Activated naive CD8-positive, alpha-beta T cell (primary cell): ENCODE results near the gene PRR14L.
"Not testable (repeated sequence)": the region's sequence is repeated elsewhere in the genome, so short reads cannot be mapped to it uniquely, and the experiment has no call there.

Source experiments
- H3K27ac Mint-ChIP-seq: one replicate; pipeline ENCODE4 v1.8.0; 2021; ENCODE audit warnings: mixed read lengths
- H3K27me3 Mint-ChIP-seq: one replicate; pipeline ENCODE4 v1.8.0; 2021; ENCODE audit warnings: mixed read lengths
- H3K36me3 Mint-ChIP-seq: one replicate; pipeline ENCODE4 v1.8.0; 2021; ENCODE audit warnings: mixed read lengths
- H3K4me1 Mint-ChIP-seq: one replicate; pipeline ENCODE4 v1.8.0; 2021; ENCODE audit warnings: low read depth, mixed read lengths
- H3K4me3 Mint-ChIP-seq: one replicate; pipeline ENCODE4 v1.8.0; 2021; ENCODE audit warnings: mild to moderate bottlenecking, mixed read lengths
- H3K9me3 Mint-ChIP-seq: one replicate; pipeline ENCODE4 v1.8.0; 2021; ENCODE audit warnings: low read depth, mixed read lengths

The PRR14L gene

DNA sequence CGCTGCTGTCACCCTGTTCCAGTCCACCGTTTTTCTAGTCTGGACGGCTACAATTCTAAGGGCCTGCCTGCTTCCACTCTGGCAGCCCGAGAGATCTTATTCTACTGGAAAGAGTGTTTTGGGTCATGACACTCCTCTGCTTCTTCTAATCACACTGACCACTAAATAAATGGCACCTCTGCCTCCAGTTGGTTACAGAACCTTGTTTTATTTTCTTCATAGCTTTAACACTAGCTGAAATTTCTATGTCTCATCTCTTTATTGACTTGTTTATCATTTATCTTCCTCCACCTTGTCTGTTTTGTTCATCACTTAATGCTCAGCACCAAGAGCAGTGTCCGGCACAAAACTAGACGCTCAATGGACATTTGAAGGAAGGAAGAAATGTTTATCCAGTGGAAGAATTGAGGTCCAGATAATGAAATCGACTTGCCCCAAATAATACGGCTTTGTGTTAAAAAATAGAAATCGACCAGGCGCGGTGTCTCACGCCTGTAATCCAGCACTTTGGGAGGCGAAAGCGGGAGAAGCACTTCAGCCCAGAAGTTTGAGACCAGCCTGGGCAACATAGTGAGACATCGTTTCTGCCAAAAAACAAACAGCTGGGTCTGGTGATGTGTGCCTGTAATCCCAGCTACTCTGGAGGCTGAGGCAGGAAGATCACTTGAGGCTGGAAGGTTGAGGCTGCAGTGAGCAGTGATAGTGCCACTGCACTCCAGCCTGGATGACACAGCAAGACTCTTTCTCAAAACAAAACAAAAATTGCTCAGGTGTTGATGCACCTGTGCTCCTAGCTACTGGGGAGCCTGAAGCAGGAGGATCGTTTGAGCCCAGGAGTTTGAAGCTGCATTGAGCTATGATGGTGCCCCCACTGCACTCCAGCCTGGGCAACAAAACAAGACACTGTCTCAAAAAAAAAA lies 693 bp upstream of the PRR14L start:
- peak overlapping the region; percentile 97 for H3K4me3 Mint-ChIP-seq
- H3K36me3 Mint-ChIP-seq, result no peaks in the 10 kb centered on the region
- H3K9me3 Mint-ChIP-seq, result no peaks in the 10 kb centered on the region
- peak overlapping the region; percentile 96 for H3K27ac Mint-ChIP-seq
- H3K27me3 Mint-ChIP-seq, result no peaks in the 10 kb centered on the region
- peaks cover 60% of the 10 kb centered on the region for H3K4me1 Mint-ChIP-seq

DNA sequence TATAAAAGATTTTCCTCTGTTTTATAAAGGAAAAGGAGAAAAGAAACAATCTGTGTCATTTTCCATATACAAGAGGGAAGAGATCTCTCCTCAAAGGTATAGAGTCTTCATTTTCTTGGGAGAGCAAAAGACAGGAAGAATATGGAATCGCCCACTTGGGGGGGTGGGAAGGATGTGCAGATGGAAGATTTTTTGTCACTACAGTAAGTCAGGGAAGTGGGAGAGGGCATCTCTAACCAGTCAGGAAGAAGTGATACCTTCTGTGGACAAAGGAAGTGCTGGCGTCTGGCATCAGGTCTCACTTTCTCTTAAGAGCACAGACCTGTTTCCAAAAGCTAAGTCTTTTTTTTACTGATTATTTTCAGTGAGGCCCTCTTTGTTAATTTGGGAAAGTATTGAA lies 1.4 kb downstream of the PRR14L start:
- H3K27me3 Mint-ChIP-seq, result no peaks in the 10 kb centered on the region
- peak overlapping the region; percentile 97 for H3K4me3 Mint-ChIP-seq
- peaks cover 51% of the 10 kb centered on the region for H3K4me1 Mint-ChIP-seq
- no peaks in the 10 kb centered on the region for H3K36me3 Mint-ChIP-seq
- H3K27ac Mint-ChIP-seq, result peak overlapping the region; percentile 96
- no peaks in the 10 kb centered on the region for H3K9me3 Mint-ChIP-seq

DNA sequence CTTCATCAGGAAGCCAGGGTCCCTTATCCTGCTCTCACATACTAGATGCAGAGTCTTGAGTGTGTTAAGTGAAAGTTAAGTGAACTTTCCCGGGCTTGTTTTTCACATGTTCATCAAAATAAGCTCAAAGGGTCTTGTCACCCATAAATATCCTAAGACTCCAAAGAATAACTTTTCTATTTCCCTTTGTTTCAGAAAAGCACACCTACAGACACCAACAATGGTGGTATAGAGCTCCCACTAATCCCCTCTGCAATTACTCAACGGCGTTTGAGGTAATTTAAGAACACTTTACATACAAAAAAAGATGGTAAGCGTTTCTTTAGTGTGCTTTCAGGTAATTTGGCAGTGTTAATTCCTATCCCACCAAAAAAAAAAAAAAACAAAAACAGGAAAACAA lies 2.5 kb downstream of the PRR14L start:
- H3K4me1 Mint-ChIP-seq, result peaks cover 46% of the 10 kb centered on the region
- no peaks in the 10 kb centered on the region for H3K9me3 Mint-ChIP-seq
- H3K27ac Mint-ChIP-seq, result no peak overlapping the region

GRCh38 chr22:31743871-31744270 lies 6.1 kb downstream of the PRR14L start:
- H3K4me3 Mint-ChIP-seq, result no peak overlapping the region
- H3K36me3 Mint-ChIP-seq, result peaks cover 4% of the 10 kb centered on the region
- H3K4me1 Mint-ChIP-seq, result peaks cover 47% of the 10 kb centered on the region
- no peaks in the 10 kb centered on the region for H3K27me3 Mint-ChIP-seq
- no peaks in the 10 kb centered on the region for H3K9me3 Mint-ChIP-seq
- no peak overlapping the region for H3K27ac Mint-ChIP-seq

More for the DNA sequence above, 2.5 kb downstream of the PRR14L start:
- Mint-ChIP-seq H3K4me3 (peak overlapping the region; percentile 97), H3K27me3 (no peaks in the 10 kb centered on the region), H3K36me3 (peaks cover 3% of the 10 kb centered on the region)

DNA sequence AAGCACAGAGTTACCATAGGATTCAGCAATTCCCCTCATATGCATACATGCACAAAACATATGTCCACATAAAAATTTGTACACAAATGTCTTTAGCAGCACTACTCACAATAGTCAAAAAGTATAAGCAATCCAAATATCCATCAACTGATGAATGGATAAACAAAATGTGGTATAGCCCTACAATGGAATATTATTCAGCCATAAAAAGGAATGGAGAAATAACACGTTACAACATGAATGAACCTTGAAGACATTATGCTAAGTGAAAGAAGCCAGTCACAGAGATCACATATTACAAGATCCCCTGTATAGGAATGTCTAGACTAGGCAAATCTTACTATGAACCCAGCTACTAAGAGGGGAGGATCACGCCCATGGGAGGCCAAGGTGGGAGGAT lies 7.2 kb downstream of the PRR14L start:
- Mint-ChIP-seq H3K9me3 (no peaks in the 10 kb centered on the region), H3K4me3 (no peak overlapping the region), H3K27me3 (no peaks in the 10 kb centered on the region), H3K27ac (no peak overlapping the region), H3K36me3 (peaks cover 4% of the 10 kb centered on the region), H3K4me1 (peaks cover 46% of the 10 kb centered on the region)

- H3K9me3 Mint-ChIP-seq, result no peaks in the 10 kb centered on the region
- H3K27ac Mint-ChIP-seq, result peak overlapping the region; percentile 28
- no peak overlapping the region for H3K4me3 Mint-ChIP-seq
- no peaks in the 10 kb centered on the region for H3K27me3 Mint-ChIP-seq
- peaks cover 4% of the 10 kb centered on the region for H3K36me3 Mint-ChIP-seq
- H3K4me1 Mint-ChIP-seq, result peaks cover 46% of the 10 kb centered on the region
Measured at GRCh38 chr22:31742115-31742514, 7.8 kb downstream of the PRR14L start.

DNA sequence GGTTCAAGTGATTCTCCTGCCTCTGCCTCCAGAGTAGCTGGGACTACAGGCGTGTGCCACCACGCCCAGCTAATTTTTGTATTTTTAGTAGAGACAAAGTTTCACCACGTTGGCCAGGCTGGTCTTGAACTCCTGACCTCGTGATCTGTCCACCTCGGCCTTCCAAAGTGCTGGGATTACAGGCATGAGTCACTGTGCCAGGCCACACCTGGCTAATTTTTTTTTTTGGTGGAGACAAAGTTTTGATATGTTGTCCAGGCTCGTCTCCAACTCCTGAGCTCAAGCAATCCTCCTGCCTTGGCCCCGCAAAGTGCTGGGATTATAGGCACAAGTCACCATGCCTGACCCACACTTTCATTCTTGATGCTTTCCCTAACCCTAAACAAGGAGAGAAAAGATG lies 9.6 kb downstream of the PRR14L start:
- peaks cover 45% of the 10 kb centered on the region for H3K4me1 Mint-ChIP-seq
- not testable (repeated sequence) for H3K4me3 Mint-ChIP-seq, H3K9me3 Mint-ChIP-seq, H3K27ac Mint-ChIP-seq, H3K36me3 Mint-ChIP-seq, H3K27me3 Mint-ChIP-seq

DNA sequence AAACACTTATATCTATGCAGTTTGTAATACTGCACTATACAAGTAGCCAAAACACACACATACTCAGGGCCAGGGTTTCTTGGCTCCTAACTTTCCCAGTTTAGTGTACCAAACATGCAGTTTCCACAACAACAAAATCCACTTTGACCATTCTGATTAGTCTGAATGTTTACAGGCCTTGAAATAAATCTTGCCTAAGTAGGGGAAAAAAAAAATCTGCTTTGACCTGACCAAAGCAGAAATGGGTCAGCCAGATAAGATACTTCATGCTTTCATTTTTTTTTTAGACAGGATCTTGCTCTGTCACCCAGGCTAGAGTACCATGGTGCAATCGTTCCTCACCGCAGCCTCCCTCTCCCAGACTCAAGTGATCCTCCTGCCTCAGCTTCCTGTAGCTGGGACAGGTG lies 10.1 kb downstream of the PRR14L start:
- Mint-ChIP-seq H3K9me3 (no peaks in the 10 kb centered on the region), H3K36me3 (peaks cover 4% of the 10 kb centered on the region), H3K4me1 (peaks cover 45% of the 10 kb centered on the region), H3K27me3 (no peaks in the 10 kb centered on the region), H3K4me3 (no peak overlapping the region), H3K27ac (no peak overlapping the region)

GRCh38 chr22:31738566-31738965 lies 11.4 kb downstream of the PRR14L start:
- Mint-ChIP-seq H3K36me3 (peaks cover 4% of the 10 kb centered on the region), H3K4me3 (no peak overlapping the region), H3K9me3 (no peaks in the 10 kb centered on the region), H3K4me1 (peaks cover 49% of the 10 kb centered on the region), H3K27ac (peak overlapping the region; percentile 79), H3K27me3 (no peaks in the 10 kb centered on the region)

DNA sequence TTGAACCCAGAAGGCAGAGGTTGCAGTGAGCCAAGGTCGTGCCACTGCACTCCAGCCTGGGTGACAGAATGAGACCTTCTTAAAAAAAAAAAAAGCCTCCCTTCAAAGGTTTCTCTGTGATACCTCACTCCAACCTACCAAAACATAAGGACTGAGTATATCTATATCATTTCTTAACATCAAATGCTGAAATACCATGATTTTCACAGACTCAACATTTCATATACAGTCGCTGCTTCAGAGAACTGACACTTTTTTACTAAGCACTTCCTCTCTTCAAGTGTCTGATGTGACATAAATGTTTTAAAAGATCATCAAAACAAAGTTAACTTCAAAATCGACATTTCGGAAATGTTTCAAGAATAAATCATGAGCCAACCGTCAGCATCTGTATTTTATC lies 12.0 kb downstream of the PRR14L start:
- Mint-ChIP-seq H3K27ac (peak overlapping the region; percentile 79), H3K36me3 (peaks cover 4% of the 10 kb centered on the region), H3K9me3 (no peaks in the 10 kb centered on the region), H3K4me3 (peak overlapping the region; percentile 20), H3K4me1 (peaks cover 52% of the 10 kb centered on the region), H3K27me3 (no peaks in the 10 kb centered on the region)

GRCh38 chr22:31736458-31736857 lies 13.5 kb downstream of the PRR14L start:
- peaks cover 2% of the 10 kb centered on the region for H3K36me3 Mint-ChIP-seq
- no peaks in the 10 kb centered on the region for H3K9me3 Mint-ChIP-seq
- no peaks in the 10 kb centered on the region for H3K27me3 Mint-ChIP-seq
- H3K4me1 Mint-ChIP-seq, result peaks cover 49% of the 10 kb centered on the region
- H3K27ac Mint-ChIP-seq, result no peak overlapping the region
- H3K4me3 Mint-ChIP-seq, result no peak overlapping the region

DNA sequence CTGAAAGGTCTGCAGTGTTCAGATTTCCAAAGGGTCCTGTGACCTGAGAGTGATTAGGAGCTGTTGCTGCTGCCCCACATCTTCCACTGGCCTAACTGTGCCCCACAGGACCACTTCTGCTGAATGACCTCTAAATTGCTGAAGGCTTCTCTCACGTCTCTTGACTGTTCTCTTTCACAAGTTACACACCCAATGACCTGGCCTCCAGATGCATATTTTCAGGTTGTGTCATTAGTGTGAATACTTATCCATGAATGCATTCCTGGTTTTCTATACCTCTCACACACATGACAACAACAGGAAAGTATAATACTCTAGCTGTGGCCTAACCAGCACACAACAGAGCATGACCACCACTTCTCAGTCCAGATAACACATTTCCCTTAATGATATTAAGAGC lies 15.4 kb downstream of the PRR14L start:
- Mint-ChIP-seq H3K9me3 (no peaks in the 10 kb centered on the region), H3K4me1 (peaks cover 41% of the 10 kb centered on the region)

DNA sequence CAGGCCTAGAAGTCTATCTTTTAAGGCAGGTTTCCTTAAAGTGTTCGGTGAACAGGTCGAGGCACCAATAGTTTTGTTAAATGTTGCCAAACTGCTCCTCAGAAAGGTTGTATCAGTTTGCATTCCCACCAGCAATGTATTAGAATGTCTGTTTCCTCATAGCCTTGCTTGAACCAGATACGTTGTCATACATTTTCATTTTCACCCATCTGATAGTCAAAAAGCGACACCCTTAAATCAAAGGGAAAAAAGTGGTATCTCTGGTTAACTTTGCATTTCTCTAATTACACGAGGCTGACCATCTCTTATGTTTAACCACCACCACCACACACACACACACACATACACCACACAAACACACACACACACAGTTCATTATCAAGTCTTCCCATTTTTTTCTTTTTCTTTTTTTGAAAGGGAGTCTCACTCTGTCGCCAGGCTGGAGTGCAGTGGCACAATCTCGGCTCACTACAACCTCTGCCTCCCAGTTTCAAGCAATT lies 16.3 kb downstream of the PRR14L start:
- no peaks in the 10 kb centered on the region for H3K36me3 Mint-ChIP-seq
- no peak overlapping the region for H3K4me3 Mint-ChIP-seq
- H3K9me3 Mint-ChIP-seq, result no peaks in the 10 kb centered on the region
- H3K4me1 Mint-ChIP-seq, result peaks cover 34% of the 10 kb centered on the region
- H3K27me3 Mint-ChIP-seq, result no peaks in the 10 kb centered on the region
- H3K27ac Mint-ChIP-seq, result no peak overlapping the region

More for the DNA sequence above, 15.4 kb downstream of the PRR14L start:
- no peak overlapping the region for H3K4me3 Mint-ChIP-seq
- no peaks in the 10 kb centered on the region for H3K27me3 Mint-ChIP-seq
- H3K27ac Mint-ChIP-seq, result no peak overlapping the region
- no peaks in the 10 kb centered on the region for H3K36me3 Mint-ChIP-seq

- Mint-ChIP-seq H3K4me3 (no peak overlapping the region), H3K27ac (peak overlapping the region; percentile 24), H3K36me3 (no peaks in the 10 kb centered on the region), H3K27me3 (no peaks in the 10 kb centered on the region), H3K4me1 (peaks cover 22% of the 10 kb centered on the region), H3K9me3 (no peaks in the 10 kb centered on the region)
Measured at GRCh38 chr22:31732089-31732829, 17.7 kb downstream of the PRR14L start.

DNA sequence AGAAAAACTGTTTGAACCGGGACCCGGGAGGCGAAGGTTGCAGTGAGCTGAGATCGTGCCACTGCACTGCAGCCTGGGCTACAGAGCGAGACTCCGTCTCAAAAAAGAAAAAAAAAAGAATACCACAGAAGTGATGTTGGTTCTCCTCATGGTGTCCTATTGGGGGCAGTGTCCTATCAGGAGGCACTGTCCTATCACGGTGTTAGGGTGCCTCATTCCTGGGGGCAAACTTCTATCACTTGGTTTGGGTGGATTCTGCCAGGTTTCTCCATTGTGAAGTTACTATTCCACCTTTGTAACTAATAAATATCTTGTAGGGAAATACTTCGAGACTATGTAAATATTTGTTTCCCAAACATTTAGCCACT lies 19.6 kb downstream of the PRR14L start:
- H3K27ac Mint-ChIP-seq, result no peak overlapping the region
- no peaks in the 10 kb centered on the region for H3K36me3 Mint-ChIP-seq
- H3K4me3 Mint-ChIP-seq, result no peak overlapping the region
- H3K27me3 Mint-ChIP-seq, result no peaks in the 10 kb centered on the region
- H3K9me3 Mint-ChIP-seq, result no peaks in the 10 kb centered on the region
- H3K4me1 Mint-ChIP-seq, result peaks cover 15% of the 10 kb centered on the region
